NCI-H1436 (cell line): ENCODE measurements around the gene SCAMP3.
A peak's percentile ranks its signal among the peaks of the same experiment; 100 is the strongest.
"Not testable (repeated sequence)": the region's sequence is repeated elsewhere in the genome, so short reads cannot be mapped to it uniquely, and the experiment has no call there.

ENCODE experiments used
- DNase-seq: peaks from one replicate; lab custom pipeline; 2025; lab: John Stamatoyannopoulos, UW

The SCAMP3 gene

DNA sequence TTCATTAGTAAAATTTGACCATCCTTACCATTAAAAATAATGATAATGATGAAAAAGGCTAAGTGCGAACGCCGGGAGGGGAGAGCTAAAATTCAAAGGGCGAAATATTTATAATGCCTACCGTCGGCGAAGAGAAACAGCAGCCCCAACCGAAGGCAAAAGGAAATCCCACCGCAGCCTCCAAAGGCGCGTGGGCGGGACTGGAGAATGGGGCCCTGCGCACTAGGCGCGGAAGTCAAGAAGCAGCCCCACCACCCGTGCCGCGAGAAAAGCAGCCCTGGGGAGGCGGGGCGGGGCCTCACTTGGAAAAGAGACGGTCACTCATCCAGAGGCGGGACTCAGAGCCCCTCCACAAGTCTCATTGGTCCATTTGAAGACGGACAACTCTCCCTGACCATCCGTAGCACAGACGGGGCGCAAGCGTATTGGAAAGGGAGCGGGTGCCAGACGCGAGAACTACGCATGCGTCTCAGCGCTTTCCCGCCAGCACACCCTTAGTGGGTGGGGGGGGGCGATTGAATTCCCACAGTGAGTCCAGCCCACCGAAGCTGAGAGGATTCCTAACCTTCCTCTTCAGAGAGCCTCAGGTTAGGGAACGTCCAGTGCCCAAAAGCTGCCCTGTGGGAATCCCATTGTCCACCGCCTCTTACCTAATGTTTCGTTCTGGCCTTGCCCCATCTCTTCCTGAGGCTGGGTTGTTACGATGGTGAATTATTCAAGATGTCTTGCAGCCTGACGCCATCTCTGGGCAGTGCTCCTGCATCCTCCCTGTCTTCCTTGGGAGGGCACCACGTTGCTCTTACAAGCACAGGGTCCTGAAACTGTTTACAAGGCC is 34.7 kb downstream of the SCAMP3 start:
- peak; percentile 99 for DNase-seq

DNA sequence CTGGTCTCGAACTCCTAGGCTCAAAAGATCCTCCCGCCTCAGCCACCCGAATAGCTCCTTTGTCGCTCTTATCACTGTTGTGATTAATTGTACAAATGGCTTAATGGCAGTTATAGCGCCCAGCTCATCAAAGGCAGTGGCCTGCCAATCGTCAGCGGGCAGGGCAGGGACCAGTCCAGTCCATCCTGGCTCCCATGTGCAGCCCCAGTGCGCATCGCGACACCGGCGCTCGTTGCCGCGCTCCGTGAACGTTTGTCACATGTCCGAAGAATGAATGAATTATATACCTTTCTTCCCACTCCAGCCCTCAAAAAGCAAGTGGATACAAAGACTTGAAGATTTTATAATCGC is 35.3 kb downstream of the SCAMP3 start:
- DNase-seq = peak; percentile 47

DNA sequence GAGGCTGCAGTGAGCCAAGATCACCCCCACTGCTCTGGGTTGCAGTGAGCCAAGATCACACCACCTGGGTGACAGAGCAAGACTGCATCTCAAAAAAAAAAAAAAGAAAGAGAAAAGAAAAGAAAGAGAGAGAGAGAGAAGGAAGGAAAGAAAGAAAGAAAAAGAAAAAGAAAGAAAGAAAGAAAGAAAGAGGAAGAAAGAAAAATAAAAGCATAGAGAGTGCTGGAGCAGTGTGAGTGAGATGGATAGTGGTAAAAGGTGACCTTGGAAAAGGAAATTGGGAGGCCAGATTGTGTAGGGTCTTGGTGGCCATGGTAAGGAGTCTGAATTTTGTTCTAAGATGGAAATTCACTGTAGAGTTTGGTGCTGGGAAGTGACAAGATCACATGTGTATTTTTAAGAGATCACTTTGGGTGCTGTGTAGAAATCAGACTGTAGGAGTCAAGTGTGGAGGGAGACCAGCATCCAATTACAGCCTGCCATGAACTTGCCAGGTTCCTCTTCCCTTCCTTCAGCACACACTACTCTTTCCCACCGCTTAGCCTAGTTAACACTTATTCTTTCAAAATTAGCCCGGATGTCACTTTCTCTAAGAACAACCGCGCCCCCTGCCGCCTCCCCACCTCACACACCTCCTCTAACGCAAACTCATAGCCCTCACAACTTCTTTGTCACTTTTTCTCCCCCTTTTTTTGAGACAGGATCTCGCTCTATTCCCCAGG is 35.8 kb downstream of the SCAMP3 start:
- DNase-seq = peak; percentile 66

DNA sequence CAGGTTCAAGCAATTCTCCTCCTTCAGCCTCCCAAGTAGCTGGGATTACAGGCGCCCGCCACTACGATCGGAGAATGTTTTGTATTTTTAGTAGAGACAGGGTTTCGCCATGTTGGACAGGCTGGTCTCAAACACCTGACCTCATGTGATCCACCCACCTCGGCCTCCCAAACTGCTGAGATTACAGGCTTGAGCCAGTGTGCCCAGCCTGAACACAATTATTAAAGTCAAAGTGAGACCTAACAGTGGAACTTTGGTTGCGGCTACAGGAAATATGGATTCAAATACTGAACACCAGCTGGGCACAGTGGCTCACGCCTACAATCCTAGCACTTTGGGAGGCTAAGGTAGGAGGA is 36.8 kb downstream of the SCAMP3 start:
- DNase-seq = not testable (repeated sequence)

GRCh38 chr1:155223047-155223446 is 39.1 kb downstream of the SCAMP3 start:
- no peak for DNase-seq

- not testable (repeated sequence) for DNase-seq
Observed at GRCh38 chr1:155220211-155220965, 41.8 kb downstream of the SCAMP3 start.

- DNase-seq = no peak
Observed at GRCh38 chr1:155219592-155220031, 42.5 kb downstream of the SCAMP3 start.

DNA sequence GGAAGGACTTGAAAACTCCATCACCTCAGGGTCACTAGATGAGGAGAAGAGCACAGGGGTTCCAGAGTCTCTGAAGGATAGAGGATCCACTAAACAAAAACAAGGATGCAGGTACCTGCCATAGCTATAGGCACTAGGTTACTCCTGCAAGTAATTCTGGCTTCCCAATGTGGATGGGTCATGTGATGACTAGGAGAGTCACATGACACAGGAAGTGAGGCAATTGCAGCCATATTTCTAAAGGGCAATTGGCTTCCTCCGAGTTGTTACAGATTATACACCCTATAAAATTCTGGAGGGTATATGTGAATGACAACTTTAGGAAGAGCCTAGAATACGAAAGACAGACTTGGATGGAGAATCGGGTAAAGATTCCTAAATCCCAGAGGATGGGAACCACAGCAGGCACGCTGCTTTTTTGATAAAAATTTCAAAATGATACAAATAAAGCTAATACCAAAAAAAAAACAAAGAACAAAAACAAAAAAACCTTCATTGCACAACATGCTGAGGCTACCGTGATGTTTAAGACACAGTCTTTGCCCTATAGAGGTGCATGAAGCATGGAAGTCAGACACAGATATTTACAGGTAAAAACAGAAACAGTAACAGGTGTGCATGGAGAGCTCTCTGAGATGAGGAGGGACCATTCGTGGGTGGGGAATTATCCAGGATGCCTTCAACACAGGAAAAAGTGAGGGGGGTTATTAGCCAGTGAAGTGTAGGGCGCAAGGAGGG is 43.1 kb downstream of the SCAMP3 start:
- peak; percentile 7 for DNase-seq

DNA sequence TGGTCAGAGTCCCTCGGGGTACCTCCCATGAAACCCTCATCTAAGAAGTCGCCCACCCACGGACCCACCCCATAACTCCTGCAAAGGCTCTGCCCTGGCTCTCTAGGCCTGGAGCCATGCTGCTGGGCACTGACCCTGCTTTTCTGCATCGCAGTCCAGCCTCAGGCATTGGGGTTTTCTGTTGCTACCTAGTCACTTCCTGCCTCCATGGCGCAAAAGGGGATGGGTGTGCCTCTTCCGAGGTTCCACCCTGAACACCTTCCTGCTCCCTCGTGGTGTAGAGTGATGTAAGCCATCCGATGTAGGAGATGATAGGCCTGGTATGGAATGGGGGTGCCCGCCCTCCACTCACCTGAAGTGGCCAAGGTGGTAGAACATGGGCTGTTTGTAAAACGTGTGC is 47.5 kb downstream of the SCAMP3 start:
- not testable (repeated sequence) for DNase-seq

DNA sequence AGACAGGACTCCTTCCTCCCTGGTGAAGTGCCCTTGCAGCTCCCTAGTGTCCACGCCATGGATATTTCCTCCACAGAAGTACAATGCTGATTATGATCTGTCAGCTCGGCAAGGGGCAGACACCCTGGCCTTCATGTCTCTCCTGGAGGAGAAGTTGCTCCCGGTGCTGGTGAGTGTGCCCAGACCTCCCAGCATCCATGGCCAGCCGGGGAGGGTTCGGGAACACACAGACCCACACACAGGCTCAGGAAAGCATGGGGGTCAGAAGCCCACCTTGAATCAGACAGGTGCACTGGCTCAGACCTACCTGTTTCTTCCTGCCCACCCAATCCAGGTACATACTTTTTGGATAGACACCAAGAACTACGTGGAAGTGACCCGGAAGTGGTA is 50.1 kb downstream of the SCAMP3 start:
- not testable (repeated sequence) for DNase-seq

- not testable (repeated sequence) for DNase-seq
Observed at GRCh38 chr1:155211381-155212050, 50.6 kb downstream of the SCAMP3 start.

- DNase-seq = no peak
Observed at GRCh38 chr1:155210314-155211104, 51.7 kb downstream of the SCAMP3 start.

GRCh38 chr1:155209312-155209721 is 52.8 kb downstream of the SCAMP3 start:
- DNase-seq = no peak

DNA sequence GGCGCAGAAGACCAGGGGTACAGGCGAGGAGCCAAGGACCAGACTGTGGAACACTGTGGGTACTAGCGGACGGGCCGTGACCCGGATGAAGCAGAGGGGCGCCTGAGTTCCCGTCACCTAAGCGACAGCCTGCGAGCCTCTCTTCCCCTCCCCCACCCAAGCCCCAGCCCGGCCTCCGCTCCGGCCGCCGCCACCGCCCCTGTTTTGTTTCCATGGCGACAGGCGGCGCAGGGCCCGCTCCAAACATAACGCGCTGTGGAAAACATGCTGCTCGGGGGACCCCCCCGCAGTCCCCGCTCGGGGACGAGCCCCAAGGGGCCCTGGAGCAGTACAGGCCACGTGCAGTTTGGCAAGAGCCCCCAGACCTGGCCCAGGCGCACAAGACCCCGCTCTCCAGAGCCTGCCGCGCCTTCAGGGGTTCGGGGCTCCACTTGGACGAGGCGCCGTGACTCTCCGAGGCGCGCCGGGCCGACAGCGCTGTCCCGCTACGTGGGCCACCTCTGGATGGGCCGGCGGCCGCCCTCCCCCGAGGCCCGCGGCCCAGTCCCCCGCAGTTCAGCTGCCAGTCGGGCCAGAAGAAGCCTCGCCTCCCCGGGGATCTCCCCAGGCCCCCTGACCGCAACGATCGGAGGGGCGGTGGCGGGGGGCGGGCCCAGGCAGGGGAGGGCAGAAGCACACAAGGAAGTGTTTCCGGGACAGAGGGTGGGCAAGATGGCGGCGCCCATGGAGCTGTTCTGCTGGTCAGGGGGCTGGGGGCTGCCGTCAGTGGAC is 53.4 kb downstream of the SCAMP3 start, which contains the start of gene MTX1:
Gene MTX1, plus strand, starts transcription at position 155 of the 771 bp plus-strand sequence. Its CDS starts 110 bp downstream, at position 265.
- DNase-seq = peak; percentile 74

GRCh38 chr1:155207806-155208540 is 54.2 kb downstream of the SCAMP3 start, which contains the start of gene THBS3:
Gene THBS3 (minus strand): TSS chr1:155207897. CDS start chr1:155207876, 21 bp downstream.
- DNase-seq = peak; percentile 70

DNA sequence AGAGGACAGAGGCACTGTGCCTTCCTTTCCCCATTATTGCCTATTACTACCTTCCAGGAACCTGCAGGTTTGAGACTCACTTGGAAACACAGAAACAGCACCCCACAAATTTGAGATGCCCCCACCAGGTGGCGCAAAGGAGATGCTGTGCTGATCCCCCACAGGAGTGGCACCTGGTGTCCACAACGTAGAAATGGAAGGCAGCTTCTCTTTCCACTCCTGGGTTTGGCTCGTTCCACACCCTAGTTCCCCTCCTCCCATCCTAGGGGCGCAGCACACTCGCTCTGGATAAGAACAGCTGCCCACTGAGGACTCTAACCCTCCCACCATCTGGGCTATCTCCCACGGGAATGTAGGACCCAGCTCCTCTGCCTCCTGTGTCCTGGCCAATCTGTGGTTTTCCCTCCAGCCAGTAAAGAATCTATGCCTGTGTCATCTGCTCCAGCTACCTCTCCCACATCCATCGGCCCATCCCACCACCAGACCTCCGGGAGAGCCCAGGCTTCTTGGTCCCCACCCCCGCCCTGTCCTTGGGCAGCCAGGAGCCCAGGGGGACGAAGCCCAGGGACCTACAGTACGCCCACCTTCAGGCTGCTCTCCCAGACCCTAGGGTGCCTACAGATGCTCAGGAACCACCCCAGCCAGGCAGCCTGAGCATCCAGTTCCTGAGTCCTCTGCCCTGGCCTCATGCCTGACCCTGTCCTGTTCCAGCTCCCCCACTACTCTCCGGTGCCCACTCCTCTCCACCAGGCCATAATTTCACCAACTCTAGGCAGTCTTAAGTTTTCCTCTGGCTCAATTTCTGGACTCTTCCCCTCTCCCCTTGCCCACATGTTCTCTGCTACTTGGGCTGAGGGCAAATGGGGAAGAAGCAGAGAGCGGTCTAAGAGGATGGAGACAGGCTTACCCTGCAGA is 55.0 kb downstream of the SCAMP3 start:
- DNase-seq = peak; percentile 77
